C1 segment of cervical spinal cord (tissue), 14 donors: ENCODE data around the gene RASAL2.
"Not testable (repeated sequence)": the region's sequence is repeated elsewhere in the genome, so short reads cannot be mapped to it uniquely, and the experiment has no call there.

Source experiments
- DNase-seq, 14 donors: peaks; one replicate each; lab custom pipeline; 2025; lab: John Stamatoyannopoulos, UW

The RASAL2 gene

GRCh38 chr1:178119628-178120027 is 25.7 kb downstream of the RASAL2 start:
- no peak for DNase-seq

GRCh38 chr1:178120088-178120487 is 26.2 kb downstream of the RASAL2 start:
- DNase-seq: no peak

GRCh38 chr1:178120520-178121052 is 26.7 kb downstream of the RASAL2 start:
- not testable (repeated sequence) for DNase-seq

- DNase-seq: no peak
Measured at GRCh38 chr1:178121883-178122282, 28.0 kb downstream of the RASAL2 start.

- DNase-seq: no peak
Measured at GRCh38 chr1:178122283-178122682, 28.4 kb downstream of the RASAL2 start.

- DNase-seq: no peak
Measured at GRCh38 chr1:178124115-178124514, 30.2 kb downstream of the RASAL2 start.

- no peak for DNase-seq
Measured at GRCh38 chr1:178126261-178126660, 32.4 kb downstream of the RASAL2 start.

GRCh38 chr1:178126741-178127185 is 32.9 kb downstream of the RASAL2 start:
- DNase-seq: peak in 1 of 14 donors; percentile 2

GRCh38 chr1:178127482-178128191 is 33.7 kb downstream of the RASAL2 start:
- no peak for DNase-seq

GRCh38 chr1:178133239-178133989 is 39.5 kb downstream of the RASAL2 start:
- DNase-seq: no peak

- DNase-seq: peak in 3 of 14 donors; percentile 4 to 27 (median 13)
Measured at GRCh38 chr1:178134061-178134460, 40.2 kb downstream of the RASAL2 start.

- no peak for DNase-seq
Measured at GRCh38 chr1:178137238-178137637, 43.3 kb downstream of the RASAL2 start.

GRCh38 chr1:178142806-178143205 is 48.9 kb downstream of the RASAL2 start:
- no peak for DNase-seq

GRCh38 chr1:178143730-178144690 is 50.1 kb downstream of the RASAL2 start:
- DNase-seq: no peak

GRCh38 chr1:178145605-178146004 is 51.7 kb downstream of the RASAL2 start:
- no peak for DNase-seq

GRCh38 chr1:178146436-178146835 is 52.5 kb downstream of the RASAL2 start:
- DNase-seq: peak in 1 of 14 donors; percentile 72

GRCh38 chr1:178150610-178151009 is 56.7 kb downstream of the RASAL2 start:
- no peak for DNase-seq

GRCh38 chr1:178151831-178152230 is 57.9 kb downstream of the RASAL2 start:
- no peak for DNase-seq

- no peak for DNase-seq
Measured at GRCh38 chr1:178155481-178156255, 61.8 kb downstream of the RASAL2 start.

GRCh38 chr1:178160736-178161475 is 67.0 kb downstream of the RASAL2 start:
- no peak for DNase-seq
